Stimulated activated CD8-positive, alpha-beta memory T cell treated with anti-CD3 and anti-CD28 coated beads, Interleukin-7, amount 100 ng/mL, for 1 hour (primary cell): ENCODE data around the gene TOX2.
"Not testable (repeated sequence)": the region's sequence is repeated elsewhere in the genome, so short reads cannot be mapped to it uniquely, and the experiment has no call there.

ENCODE experiments used
- DNase-seq, 2 donors: peaks; one replicate each; pipeline ENCODE4 v3.0.0-alpha.2; 2020; ENCODE audit warnings: low read depth in 2 of 2

TOX2 gene

GRCh38 chr20:44033344-44033743 is 118.7 kb downstream of the TOX2 start:
- no peak for DNase-seq

- DNase-seq, result no peak
These were observed 119.2 kb downstream of the TOX2 start for GRCh38 chr20:44033873-44034272.

DNA sequence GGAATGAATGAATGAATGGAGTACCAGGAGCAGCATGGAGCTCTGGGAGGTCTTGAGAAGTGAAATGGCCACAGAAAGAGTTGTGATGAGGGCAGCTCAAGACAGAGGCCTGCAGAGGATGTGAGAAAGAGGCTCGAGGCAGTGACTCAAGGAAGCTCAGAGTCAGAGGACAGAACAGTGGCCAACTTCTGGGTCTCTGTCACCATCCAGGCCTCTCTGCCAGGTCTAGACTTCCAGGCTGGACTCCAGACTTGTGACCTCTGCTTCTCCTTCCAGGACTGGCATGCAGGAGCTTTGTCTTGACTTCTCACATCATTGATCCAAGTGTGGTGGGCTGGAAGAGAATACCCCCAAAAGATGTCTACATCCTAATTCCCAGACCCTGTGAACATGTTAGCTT is 119.8 kb downstream of the TOX2 start:
- DNase-seq, result no peak

DNA sequence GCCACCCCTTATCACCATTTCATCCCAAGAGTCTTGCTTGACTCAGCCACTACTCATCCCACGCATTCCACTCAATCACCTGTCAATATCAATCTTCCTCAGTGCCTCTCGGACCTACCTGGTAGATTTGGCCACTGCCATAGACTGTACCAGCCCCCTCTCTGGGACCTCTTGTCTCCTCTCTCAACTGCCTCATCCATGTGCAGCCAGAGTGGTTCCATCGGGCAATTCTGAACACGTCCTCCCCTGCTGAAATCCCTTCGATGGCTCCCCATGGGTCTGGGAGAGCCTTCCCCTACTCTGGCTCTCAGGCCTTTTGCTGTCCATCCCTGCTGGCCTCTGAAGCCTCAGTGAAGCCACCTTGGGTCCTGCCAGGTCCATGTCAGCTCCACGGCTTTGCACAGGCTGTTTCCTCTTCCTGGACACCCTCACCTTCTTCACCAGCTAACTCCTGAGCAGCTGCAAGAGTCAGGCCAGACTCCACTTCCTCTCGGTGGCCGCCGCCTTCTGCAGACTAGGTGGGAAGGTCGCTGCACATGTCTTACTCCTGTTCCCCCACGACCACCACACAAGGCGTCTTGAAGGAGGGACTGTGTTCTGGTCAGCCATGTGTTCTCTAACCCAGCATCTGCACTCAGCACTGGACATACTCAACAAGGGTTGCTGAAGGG is 120.4 kb downstream of the TOX2 start:
- DNase-seq, result no peak

GRCh38 chr20:44035924-44036323 is 121.3 kb downstream of the TOX2 start:
- no peak for DNase-seq

- no peak for DNase-seq
These were observed 121.8 kb downstream of the TOX2 start for GRCh38 chr20:44036441-44036840.

- no peak for DNase-seq
These were observed 124.0 kb downstream of the TOX2 start for GRCh38 chr20:44038681-44039123.

GRCh38 chr20:44039147-44039546 is 124.5 kb downstream of the TOX2 start:
- DNase-seq, result no peak

DNA sequence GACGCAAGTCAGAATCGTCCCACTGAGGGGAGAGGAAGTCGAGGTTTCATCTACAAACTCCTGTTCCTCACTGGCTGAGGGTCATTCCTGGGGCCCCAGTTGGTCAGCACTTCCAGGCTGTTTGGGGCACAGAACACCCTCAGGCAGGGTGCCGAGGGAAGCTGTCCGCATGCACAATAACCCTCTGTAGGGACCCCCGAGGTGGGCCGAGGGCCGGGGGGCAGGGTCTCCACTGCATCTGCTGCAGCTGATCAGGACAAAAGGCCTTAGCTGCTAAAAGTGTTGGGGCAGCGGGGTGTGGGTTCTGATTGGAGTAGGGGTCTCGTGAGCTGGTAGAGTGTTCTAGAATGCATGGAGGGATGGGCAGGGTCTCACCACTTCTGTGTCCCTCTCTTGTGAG is 125.1 kb downstream of the TOX2 start:
- no peak for DNase-seq

DNA sequence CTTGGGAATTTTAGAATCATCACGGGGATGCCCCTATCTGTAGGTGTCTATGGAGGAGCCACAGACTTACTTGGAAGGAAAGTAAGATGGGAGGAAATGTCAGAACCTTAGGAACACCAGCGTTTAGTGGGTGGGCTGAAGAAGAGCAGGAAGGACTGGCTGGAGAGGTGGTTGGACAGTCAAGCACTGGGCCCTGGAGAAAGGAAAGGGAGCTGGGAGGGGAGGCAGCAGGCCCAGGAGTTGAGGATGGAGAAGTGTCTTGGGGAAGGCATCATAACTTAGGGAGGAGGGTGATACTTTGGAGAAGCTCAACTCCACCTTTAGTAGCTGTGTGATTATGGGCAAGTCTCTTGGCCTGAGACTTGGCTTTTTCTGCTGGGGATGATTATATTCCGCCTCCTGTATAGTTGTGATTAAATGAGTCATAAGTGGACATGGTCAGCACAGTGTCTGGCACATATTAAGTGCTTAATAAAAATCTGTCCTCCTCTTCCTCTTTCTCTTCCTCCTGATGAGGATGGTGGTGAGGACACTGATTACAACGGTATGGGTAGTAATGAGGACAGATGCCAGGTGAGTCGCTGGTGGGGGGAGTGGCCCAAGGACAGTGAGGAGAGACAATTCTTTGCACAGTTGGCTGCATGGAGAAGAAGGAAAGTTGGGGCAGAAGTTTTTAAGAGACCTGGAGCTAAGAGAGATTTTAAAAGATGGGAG is 125.7 kb downstream of the TOX2 start:
- DNase-seq, result no peak

DNA sequence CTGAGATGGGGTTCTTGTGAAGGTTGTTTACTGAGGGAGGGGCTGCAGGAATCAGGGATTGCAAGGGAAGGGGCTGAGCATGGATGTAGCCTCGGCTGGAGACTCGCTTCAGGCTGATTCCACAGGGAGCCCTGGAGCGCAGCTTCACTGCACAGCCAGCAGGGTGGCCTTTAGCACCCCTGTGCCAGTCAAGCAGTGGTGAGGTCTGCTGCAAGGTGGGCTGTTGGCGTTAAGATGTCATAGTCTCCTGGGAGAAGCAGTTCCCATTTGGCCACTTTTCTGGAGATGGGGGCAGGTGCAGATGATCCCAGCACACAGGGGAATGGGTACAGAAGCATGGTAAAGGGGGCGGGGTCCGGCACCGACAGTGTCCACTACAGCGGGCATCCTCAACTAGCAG is 126.3 kb downstream of the TOX2 start:
- DNase-seq, result no peak

GRCh38 chr20:44044712-44045111 is 130.1 kb downstream of the TOX2 start:
- not testable (repeated sequence) for DNase-seq

GRCh38 chr20:44050327-44050726 is 135.7 kb downstream of the TOX2 start:
- DNase-seq, result no peak

DNA sequence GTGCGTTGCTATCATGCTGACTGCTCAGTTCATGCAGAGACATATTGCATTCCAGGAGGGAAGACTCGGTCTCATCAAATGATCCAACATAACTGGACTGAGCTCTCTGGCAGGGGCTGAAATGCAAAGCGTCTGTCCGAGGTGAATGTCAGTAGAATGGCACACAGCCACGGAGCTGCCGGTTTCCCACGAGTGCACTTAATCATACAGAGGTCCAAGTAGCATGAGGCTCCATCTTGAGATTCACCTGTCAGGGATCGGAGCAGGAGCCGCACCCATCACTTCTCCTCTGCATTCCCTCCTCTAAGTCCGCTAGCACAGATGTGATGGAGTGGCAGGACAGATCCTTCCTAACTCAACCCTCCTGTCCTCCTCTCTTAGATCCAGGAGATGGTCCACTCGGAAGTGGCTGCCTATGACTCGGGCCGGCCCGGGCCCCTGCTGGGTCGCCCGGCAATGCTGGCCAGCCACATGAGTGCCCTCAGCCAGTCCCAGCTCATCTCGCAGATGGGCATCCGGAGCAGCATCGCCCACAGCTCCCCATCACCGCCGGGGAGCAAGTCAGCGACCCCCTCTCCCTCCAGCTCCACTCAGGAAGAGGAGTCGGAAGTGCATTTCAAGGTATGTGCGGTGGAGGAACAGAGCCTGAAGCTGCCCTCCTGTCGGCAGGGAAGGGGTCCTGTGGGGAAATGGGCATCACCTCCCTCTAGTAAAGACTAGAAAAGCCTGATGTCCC is 136.4 kb downstream of the TOX2 start:
- DNase-seq, result no peak

GRCh38 chr20:44051661-44052000 is 137.0 kb downstream of the TOX2 start:
- DNase-seq, result no peak

DNA sequence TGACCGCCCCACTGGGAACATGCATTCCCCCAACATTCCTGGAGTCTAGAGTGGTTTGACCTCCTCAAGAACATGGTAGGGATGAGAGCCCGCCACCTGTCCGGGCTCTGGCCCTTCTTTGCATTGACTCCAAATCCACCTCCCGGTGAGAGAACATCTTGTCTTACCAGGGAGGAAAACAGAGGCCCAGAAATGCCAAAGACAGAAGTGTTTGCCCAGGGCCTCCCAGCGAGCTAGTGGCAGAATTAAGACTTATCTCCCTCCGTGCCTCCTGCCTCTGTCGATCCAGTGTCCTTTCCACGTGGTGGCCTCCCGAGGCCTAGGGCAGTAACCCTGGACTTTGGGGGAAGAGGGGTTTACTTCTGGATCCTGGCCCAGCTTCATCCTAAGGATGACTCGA is 137.5 kb downstream of the TOX2 start:
- DNase-seq, result no peak

DNA sequence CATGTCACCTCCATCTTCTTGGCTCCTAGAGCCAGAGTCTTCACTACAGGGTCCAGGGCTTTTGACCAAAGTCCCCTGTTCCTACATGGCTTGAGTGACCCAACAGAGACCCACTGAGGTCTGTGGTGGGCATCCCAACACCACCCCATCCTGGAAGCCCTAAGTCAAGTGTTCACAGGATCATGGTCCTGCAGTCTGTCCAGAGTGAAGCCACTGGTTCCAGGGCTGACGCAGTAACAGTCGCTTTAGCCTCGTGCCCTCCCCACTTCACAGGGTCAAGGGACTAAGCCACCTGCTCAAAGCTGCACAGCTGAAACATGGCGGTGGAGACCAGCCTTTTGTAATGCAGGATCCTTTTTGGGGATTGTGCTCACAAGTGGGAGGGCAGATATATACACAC is 138.4 kb downstream of the TOX2 start:
- DNase-seq, result no peak

DNA sequence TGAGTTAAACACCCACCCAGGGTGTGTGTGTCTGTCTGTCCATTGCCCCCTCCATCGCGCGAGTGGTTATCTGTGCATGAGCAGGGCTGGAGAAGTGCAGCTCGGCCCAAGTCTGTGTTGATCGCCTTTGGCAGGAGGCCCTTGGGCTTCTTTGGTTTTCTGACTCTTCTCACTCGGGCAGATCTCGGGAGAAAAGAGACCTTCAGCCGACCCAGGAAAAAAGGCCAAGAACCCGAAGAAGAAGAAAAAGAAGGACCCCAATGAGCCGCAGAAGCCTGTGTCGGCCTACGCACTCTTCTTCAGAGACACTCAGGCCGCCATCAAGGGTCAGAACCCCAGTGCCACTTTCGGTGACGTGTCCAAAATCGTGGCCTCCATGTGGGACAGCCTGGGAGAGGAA is 139.5 kb downstream of the TOX2 start:
- DNase-seq, result no peak

DNA sequence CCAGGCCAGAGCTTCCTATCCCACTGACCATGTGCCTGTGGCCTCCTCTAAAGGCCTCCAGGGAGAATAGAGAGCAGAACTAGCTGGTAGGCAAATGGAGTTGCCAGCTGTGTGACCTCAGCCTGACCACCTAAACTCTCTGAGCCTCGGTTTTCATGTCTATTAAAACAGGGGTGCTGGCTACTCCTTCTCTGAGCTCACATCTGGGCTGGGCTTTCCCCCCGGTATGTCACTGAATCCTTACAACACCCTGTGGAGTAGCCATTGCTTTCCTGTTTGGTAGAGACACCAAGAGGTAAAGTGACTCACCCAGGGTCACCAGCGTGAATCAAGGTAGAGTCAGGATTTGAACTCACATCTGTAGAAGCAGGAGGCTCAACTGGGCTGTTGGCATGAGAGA is 140.2 kb downstream of the TOX2 start:
- no peak for DNase-seq

- DNase-seq, result peak; percentile 24 to 35
These were observed 141.5 kb downstream of the TOX2 start for GRCh38 chr20:44056010-44056698.

DNA sequence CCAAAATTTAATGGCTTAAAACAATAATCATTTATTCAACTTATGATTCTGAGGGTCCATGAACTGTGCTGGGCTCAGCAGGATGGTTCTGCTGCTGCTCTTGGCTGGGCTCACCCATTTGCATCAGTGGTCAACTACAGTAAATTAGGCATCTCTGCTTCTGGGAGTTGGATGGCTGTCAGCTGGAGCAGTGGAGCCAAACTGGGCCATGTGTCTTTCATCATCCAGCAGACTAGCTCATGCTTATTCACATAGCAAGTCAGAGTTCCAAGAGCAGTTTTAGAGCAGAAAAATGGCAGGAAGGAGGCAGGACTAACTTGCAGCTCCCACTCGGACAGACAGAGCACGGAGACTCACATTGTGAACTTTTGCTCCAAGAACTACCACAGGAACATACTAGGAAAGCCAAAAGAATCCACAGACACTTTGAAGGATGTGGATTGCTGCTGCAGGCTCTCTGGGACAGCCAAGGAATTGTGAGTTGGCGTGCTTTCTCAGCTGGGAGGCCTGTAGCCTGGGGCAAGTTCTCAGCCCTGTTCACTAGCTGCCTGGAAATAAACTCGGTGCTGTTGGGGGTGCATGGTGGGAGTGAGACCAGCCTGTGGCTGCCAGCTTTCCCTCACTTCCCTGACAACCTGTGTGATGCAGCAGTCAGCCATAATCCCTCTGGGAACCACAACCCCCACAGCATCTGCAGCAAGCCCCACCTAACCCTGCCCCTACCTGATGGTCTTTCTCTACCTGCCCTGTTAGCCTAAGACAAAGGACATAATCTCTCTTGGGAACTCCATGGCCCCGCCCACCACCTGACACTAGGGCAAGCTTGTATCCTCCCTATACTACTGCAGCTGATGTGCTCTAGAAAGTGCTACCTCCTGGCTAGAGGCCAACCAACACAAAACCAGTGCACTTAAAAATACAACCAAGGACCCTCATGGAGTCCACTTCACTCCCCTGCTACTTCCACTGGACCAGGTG is 143.3 kb downstream of the TOX2 start:
- no peak for DNase-seq
